ENCODE data around the gene IRAK2.

GRCh38 chr3:10195366-10196089 lies 30.8 kb downstream of the IRAK2 start:
- TF ChIP-seq POLR2A (IDR thresholded peaks at IDR 0.05) (no peak), CTCF (IDR thresholded peaks at IDR 0.05) (no peak)
